ENCODE data around the gene TPSG1. TPM values are rescaled to one million over a fixed set of nuclear protein-coding genes. Genes with fewer than 3 reads are reported as not detected.
"Not testable (repeated sequence)": the region's sequence is repeated elsewhere in the genome, so short reads cannot be mapped to it uniquely, and the experiment has no call there.

TPSG1 gene
- total RNA-seq, 1 experiment from 2014 or later: not detected

DNA sequence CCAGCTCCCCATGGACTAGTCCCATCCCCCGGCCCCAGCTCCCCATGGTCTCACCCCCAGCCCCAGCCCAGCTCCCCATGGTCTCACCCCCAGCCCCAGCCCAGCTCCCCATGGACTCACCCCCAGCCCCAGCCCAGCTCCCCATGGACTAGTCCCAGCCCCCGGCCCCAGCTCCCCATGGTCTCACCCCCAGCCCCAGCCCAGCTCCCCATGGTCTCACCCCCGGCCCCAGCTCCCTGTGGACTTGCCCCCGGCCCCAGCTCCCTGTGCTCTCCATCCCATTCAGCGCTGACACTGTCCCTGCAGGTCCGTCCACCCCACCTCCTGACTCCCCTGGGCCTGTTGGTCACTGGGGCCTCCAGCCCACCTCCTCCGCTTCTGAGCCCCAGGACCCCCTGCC is 6.2 kb upstream of the TPSG1 start:
- BruUV-seq (replicated peaks); H3K27ac ChIP-seq (ENCODE audit: low read depth, low read length, poor library complexity, severe bottlenecking); intact Hi-C loops (cut with micrococcal nuclease; ENCODE audit: unreplicated experiment); H3K4me1 ChIP-seq (ENCODE audit: insufficient read depth, low read length, poor library complexity, severe bottlenecking); H3K36me3 ChIP-seq (ENCODE audit: insufficient read depth, low read length, poor library complexity, severe bottlenecking); H3K4me3 ChIP-seq (ENCODE audit: low read depth, low read length, poor library complexity, severe bottlenecking); H3K27me3 ChIP-seq (replicated peaks; ENCODE audit: insufficient read depth, low read depth, low read length, poor library complexity); H3K9me3 ChIP-seq (ENCODE audit: low read depth, low read length, poor library complexity, severe bottlenecking); POLR2A ChIA-PET (ENCODE audit: low non-redundant PET); DNase-seq (ENCODE audit: low spot score); CTCF ChIA-PET: not testable (repeated sequence)

DNA sequence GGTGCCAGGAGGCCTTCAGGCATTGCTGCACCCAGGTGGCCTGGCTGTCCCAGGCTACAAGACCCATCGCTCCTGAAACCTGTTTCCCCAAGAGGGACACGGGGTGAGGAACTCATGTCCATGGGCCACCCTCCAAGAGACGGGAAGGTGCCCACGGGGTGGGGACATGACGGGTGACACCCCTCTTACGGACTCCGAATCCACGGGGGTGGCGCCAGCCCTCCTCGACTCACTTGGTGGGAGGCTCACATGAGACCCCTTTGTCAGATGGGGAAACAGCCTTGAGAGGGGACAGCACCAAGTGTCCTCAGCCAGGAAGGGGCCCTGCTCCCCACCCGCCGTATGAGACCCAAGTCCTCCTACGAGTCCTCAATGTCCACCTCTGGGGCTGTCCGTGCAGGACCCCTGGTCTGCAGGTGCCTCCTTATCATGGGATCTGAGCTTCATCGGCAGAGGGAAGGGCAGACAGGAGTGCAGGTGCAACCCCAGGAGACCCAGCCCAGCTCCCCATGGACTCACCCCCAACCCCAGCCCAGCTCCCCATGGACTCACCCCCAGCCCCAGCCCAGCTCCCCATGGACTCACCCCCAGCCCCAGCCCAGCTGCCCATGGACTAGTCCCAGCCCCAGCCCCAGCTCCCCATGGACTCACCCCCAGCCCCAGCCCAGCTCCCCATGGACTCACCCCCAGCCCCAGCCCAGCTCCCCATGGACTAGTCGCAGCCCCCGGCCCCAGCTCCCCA is 5.6 kb upstream of the TPSG1 start:
- H3K27me3 ChIP-seq (replicated peaks; ENCODE audit: insufficient read depth, low read depth, low read length, poor library complexity); H3K9me3 ChIP-seq (ENCODE audit: low read depth, low read length, poor library complexity, severe bottlenecking); POLR2A ChIA-PET (ENCODE audit: low non-redundant PET); DNase-seq (ENCODE audit: low spot score); CTCF ChIA-PET; BruUV-seq (replicated peaks); H3K4me3 ChIP-seq (ENCODE audit: low read depth, low read length, poor library complexity, severe bottlenecking); H3K27ac ChIP-seq (ENCODE audit: low read depth, low read length, poor library complexity, severe bottlenecking); intact Hi-C loops (cut with micrococcal nuclease; ENCODE audit: unreplicated experiment); H3K36me3 ChIP-seq (ENCODE audit: insufficient read depth, low read length, poor library complexity, severe bottlenecking); H3K4me1 ChIP-seq (ENCODE audit: insufficient read depth, low read length, poor library complexity, severe bottlenecking): not testable (repeated sequence)

GRCh38 chr16:1230084-1230470 is 5.0 kb upstream of the TPSG1 start, which contains the start of gene TPSB2:
Gene TPSB2, minus strand, starts transcription at chr16:1230184. Its CDS starts 233 bp downstream, at chr16:1229951.
- POLR2A ChIA-PET (ENCODE audit: low non-redundant PET); H3K9me3 ChIP-seq (ENCODE audit: low read depth, low read length, poor library complexity, severe bottlenecking); H3K27ac ChIP-seq (ENCODE audit: low read depth, low read length, poor library complexity, severe bottlenecking); H3K27me3 ChIP-seq (replicated peaks; ENCODE audit: insufficient read depth, low read depth, low read length, poor library complexity); H3K4me3 ChIP-seq (ENCODE audit: low read depth, low read length, poor library complexity, severe bottlenecking); BruUV-seq (replicated peaks); DNase-seq (ENCODE audit: low spot score); CTCF ChIA-PET; intact Hi-C loops (cut with micrococcal nuclease; ENCODE audit: unreplicated experiment); H3K36me3 ChIP-seq (ENCODE audit: insufficient read depth, low read length, poor library complexity, severe bottlenecking); H3K4me1 ChIP-seq (ENCODE audit: insufficient read depth, low read length, poor library complexity, severe bottlenecking): not testable (repeated sequence)

DNA sequence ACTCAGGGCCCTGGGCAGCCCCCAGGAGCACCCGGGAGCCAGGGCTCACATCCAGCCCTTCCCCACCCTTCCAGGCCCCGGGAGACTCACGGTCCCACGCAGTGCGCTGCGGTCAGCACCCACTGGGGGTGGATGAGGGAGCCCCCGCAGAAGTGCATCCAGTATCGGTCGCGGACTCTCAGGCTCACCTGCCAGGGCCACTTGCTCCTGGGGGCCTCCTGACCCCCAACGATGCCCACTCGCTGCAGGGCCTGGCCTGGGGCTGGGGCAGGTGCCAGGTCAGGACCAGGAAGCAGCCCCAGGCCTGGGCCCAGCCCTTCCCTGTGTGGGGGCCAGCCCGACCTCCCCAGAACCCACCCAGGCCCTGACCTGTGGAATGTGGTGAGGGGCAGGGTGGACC is 4.4 kb upstream of the TPSG1 start:
- H3K4me3 ChIP-seq (ENCODE audit: low read depth, low read length, poor library complexity, severe bottlenecking); POLR2A ChIA-PET (ENCODE audit: low non-redundant PET); H3K27me3 ChIP-seq (replicated peaks; ENCODE audit: insufficient read depth, low read depth, low read length, poor library complexity); H3K9me3 ChIP-seq (ENCODE audit: low read depth, low read length, poor library complexity, severe bottlenecking); BruUV-seq (replicated peaks); CTCF ChIA-PET; H3K27ac ChIP-seq (ENCODE audit: low read depth, low read length, poor library complexity, severe bottlenecking); H3K4me1 ChIP-seq (ENCODE audit: insufficient read depth, low read length, poor library complexity, severe bottlenecking); intact Hi-C loops (cut with micrococcal nuclease; ENCODE audit: unreplicated experiment); H3K36me3 ChIP-seq (ENCODE audit: insufficient read depth, low read length, poor library complexity, severe bottlenecking); DNase-seq (ENCODE audit: low spot score): not testable (repeated sequence)

GRCh38 chr16:1228227-1228626 is 3.2 kb upstream of the TPSG1 start:
- H3K4me3 ChIP-seq (ENCODE audit: low read depth, low read length, poor library complexity, severe bottlenecking); H3K4me1 ChIP-seq (ENCODE audit: insufficient read depth, low read length, poor library complexity, severe bottlenecking); POLR2A ChIA-PET (ENCODE audit: low non-redundant PET); H3K27me3 ChIP-seq (replicated peaks; ENCODE audit: insufficient read depth, low read depth, low read length, poor library complexity); H3K27ac ChIP-seq (ENCODE audit: low read depth, low read length, poor library complexity, severe bottlenecking); DNase-seq (ENCODE audit: low spot score); intact Hi-C loops (cut with micrococcal nuclease; ENCODE audit: unreplicated experiment); H3K9me3 ChIP-seq (ENCODE audit: low read depth, low read length, poor library complexity, severe bottlenecking); CTCF ChIA-PET; H3K36me3 ChIP-seq (ENCODE audit: insufficient read depth, low read length, poor library complexity, severe bottlenecking): not testable (repeated sequence)
- TSS peak; percentile 75 for BruUV-seq (replicated peaks)

DNA sequence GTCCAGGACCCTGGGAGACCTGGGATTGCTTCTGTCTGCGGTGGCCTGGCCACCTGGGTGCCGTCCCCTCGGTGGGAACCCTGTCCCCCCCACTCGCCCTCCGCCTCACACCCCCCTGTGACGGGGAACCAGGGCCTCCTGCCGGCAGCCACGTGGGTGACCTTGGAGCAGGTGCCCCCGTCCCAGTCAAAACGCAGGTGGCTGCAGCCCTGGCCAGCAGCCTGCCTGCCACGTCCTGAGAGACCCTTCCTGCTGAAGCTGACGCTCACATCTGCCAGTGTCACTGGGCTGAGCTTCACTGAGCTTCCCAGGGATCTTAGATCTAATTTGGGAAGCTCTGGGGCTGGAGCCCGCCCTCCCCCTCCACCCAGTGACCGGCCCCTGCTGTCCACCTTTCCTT is 1.6 kb upstream of the TPSG1 start:
- BruUV-seq (replicated peaks); CTCF ChIA-PET: not testable (repeated sequence)

GRCh38 chr16:1225728-1226311 is 752 bp upstream of the TPSG1 start:
- H3K27me3 ChIP-seq (replicated peaks; ENCODE audit: insufficient read depth, low read depth, low read length, poor library complexity); H3K36me3 ChIP-seq (ENCODE audit: insufficient read depth, low read length, poor library complexity, severe bottlenecking); DNase-seq (ENCODE audit: low spot score); H3K9me3 ChIP-seq (ENCODE audit: low read depth, low read length, poor library complexity, severe bottlenecking); POLR2A ChIA-PET (ENCODE audit: low non-redundant PET); BruUV-seq (replicated peaks); H3K4me3 ChIP-seq (ENCODE audit: low read depth, low read length, poor library complexity, severe bottlenecking); H3K27ac ChIP-seq (ENCODE audit: low read depth, low read length, poor library complexity, severe bottlenecking); CTCF ChIA-PET; intact Hi-C loops (cut with micrococcal nuclease; ENCODE audit: unreplicated experiment); H3K4me1 ChIP-seq (ENCODE audit: insufficient read depth, low read length, poor library complexity, severe bottlenecking): not testable (repeated sequence)

More for the DNA sequence above, 1.6 kb upstream of the TPSG1 start:
- H3K36me3 ChIP-seq (ENCODE audit: insufficient read depth, low read length, poor library complexity, severe bottlenecking); H3K27me3 ChIP-seq (replicated peaks; ENCODE audit: insufficient read depth, low read depth, low read length, poor library complexity); POLR2A ChIA-PET (ENCODE audit: low non-redundant PET); DNase-seq (ENCODE audit: low spot score); H3K9me3 ChIP-seq (ENCODE audit: low read depth, low read length, poor library complexity, severe bottlenecking); intact Hi-C loops (cut with micrococcal nuclease; ENCODE audit: unreplicated experiment); H3K4me3 ChIP-seq (ENCODE audit: low read depth, low read length, poor library complexity, severe bottlenecking); H3K27ac ChIP-seq (ENCODE audit: low read depth, low read length, poor library complexity, severe bottlenecking); H3K4me1 ChIP-seq (ENCODE audit: insufficient read depth, low read length, poor library complexity, severe bottlenecking): not testable (repeated sequence)

Measured in A673 (cell line).